Stimulated activated CD4-positive, alpha-beta T cell treated with anti-CD3 and anti-CD28 coated beads, Interleukin-4, amount 100 ng/mL, for 1 hour (primary cell): ENCODE results near the gene CSF3.

Experiments
- DNase-seq: peaks from one replicate; pipeline ENCODE4 v3.0.0-alpha.2; 2020

CSF3 gene

GRCh38 chr17:40063187-40063771 is 48.0 kb downstream of the CSF3 start:
- peak; percentile 23 for DNase-seq

GRCh38 chr17:40063901-40064531 is 48.8 kb downstream of the CSF3 start:
- peak; percentile 20 for DNase-seq

GRCh38 chr17:40064971-40065768 is 49.9 kb downstream of the CSF3 start:
- no peak for DNase-seq

- no peak for DNase-seq
Measured at GRCh38 chr17:40065769-40066510, 50.7 kb downstream of the CSF3 start.
